Neuron (in vitro differentiated cells): ENCODE results near the gene TMEM92.

Source experiments
- H2AFZ ChIP-seq: one replicate; pipeline ENCODE4 v1.6.1; 2013; ENCODE audit warnings: low read depth, mild to moderate bottlenecking, inconsistent platforms, low read length, moderate library complexity
- H3K27me3 ChIP-seq: one replicate; pipeline ENCODE4 v1.6.1; 2013; ENCODE audit warnings: low read length; ENCODE audit not compliant: insufficient read depth
- H3K36me3 ChIP-seq: one replicate; pipeline ENCODE4 v1.6.1; 2013; ENCODE audit warnings: low read length; ENCODE audit not compliant: insufficient read depth
- H3K4me1 ChIP-seq: one replicate; pipeline ENCODE4 v1.6.1; 2013; ENCODE audit warnings: low read length; ENCODE audit not compliant: insufficient read depth
- H3K4me3 ChIP-seq: 2 replicates; pipeline ENCODE4 v1.5.1; 2013; ENCODE audit warnings: mild to moderate bottlenecking, low read length, moderate library complexity
- H3K9me3 ChIP-seq: one replicate; pipeline ENCODE4 v1.6.1; 2013; ENCODE audit warnings: low read length

Gene TMEM92

GRCh38 chr17:50274897-50275221 lies 593 bp downstream of the TMEM92 start:
- no peak overlapping the region for H2AFZ ChIP-seq
- peaks cover 13% of the 10 kb centered on the region for H3K4me1 ChIP-seq
- no peak overlapping the region for H3K4me3 ChIP-seq
- no peaks in the 10 kb centered on the region for H3K9me3 ChIP-seq
- peaks cover 57% of the 10 kb centered on the region for H3K27me3 ChIP-seq
- H3K36me3 ChIP-seq = no peaks in the 10 kb centered on the region

GRCh38 chr17:50275279-50275678 lies 1.0 kb downstream of the TMEM92 start:
- no peaks in the 10 kb centered on the region for H3K36me3 ChIP-seq
- H3K9me3 ChIP-seq = no peaks in the 10 kb centered on the region
- no peak overlapping the region for H2AFZ ChIP-seq
- H3K4me1 ChIP-seq = peaks cover 11% of the 10 kb centered on the region
- peaks cover 57% of the 10 kb centered on the region for H3K27me3 ChIP-seq
- H3K4me3 ChIP-seq = no peak overlapping the region

- H3K27me3 ChIP-seq = peaks cover 57% of the 10 kb centered on the region
- peaks cover 4% of the 10 kb centered on the region for H3K4me1 ChIP-seq
- H3K4me3 ChIP-seq = no peak overlapping the region
- H3K36me3 ChIP-seq = no peaks in the 10 kb centered on the region
- H3K9me3 ChIP-seq = no peaks in the 10 kb centered on the region
- H2AFZ ChIP-seq = no peak overlapping the region
Measured at GRCh38 chr17:50276588-50277356, 2.5 kb downstream of the TMEM92 start.

GRCh38 chr17:50277357-50277754 lies 3.1 kb downstream of the TMEM92 start:
- no peaks in the 10 kb centered on the region for H3K9me3 ChIP-seq
- H3K4me1 ChIP-seq = peaks cover 4% of the 10 kb centered on the region
- H3K36me3 ChIP-seq = no peaks in the 10 kb centered on the region
- peaks cover 52% of the 10 kb centered on the region for H3K27me3 ChIP-seq
- H2AFZ ChIP-seq = no peak overlapping the region
- H3K4me3 ChIP-seq = no peak overlapping the region

GRCh38 chr17:50278526-50279180 lies 4.4 kb downstream of the TMEM92 start:
- H3K27me3 ChIP-seq = peaks cover 46% of the 10 kb centered on the region
- no peaks in the 10 kb centered on the region for H3K4me1 ChIP-seq
- H3K4me3 ChIP-seq = no peak overlapping the region
- no peak overlapping the region for H2AFZ ChIP-seq
- H3K9me3 ChIP-seq = no peaks in the 10 kb centered on the region
- H3K36me3 ChIP-seq = no peaks in the 10 kb centered on the region

- Histone ChIP-seq H2AFZ (no peak overlapping the region), H3K36me3 (no peaks in the 10 kb centered on the region), H3K27me3 (peaks cover 42% of the 10 kb centered on the region), H3K4me1 (no peaks in the 10 kb centered on the region), H3K4me3 (no peak overlapping the region), H3K9me3 (no peaks in the 10 kb centered on the region)
Measured at GRCh38 chr17:50279181-50279526, 4.9 kb downstream of the TMEM92 start.

GRCh38 chr17:50279639-50280038 lies 5.4 kb downstream of the TMEM92 start:
- Histone ChIP-seq H3K36me3 (no peaks in the 10 kb centered on the region), H3K4me1 (no peaks in the 10 kb centered on the region)

GRCh38 chr17:50280068-50280467 lies 5.8 kb downstream of the TMEM92 start:
- Histone ChIP-seq H2AFZ (no peak overlapping the region), H3K9me3 (no peaks in the 10 kb centered on the region), H3K4me3 (no peak overlapping the region), H3K4me1 (no peaks in the 10 kb centered on the region), H3K36me3 (no peaks in the 10 kb centered on the region), H3K27me3 (peaks cover 33% of the 10 kb centered on the region)

More at GRCh38 chr17:50279639-50280038, 5.4 kb downstream of the TMEM92 start:
- no peaks in the 10 kb centered on the region for H3K9me3 ChIP-seq
- peaks cover 37% of the 10 kb centered on the region for H3K27me3 ChIP-seq
- no peak overlapping the region for H2AFZ ChIP-seq
- H3K4me3 ChIP-seq = no peak overlapping the region

GRCh38 chr17:50280801-50281441 lies 6.7 kb downstream of the TMEM92 start:
- Histone ChIP-seq H2AFZ (no peak overlapping the region), H3K4me3 (no peak overlapping the region), H3K36me3 (no peaks in the 10 kb centered on the region), H3K9me3 (no peaks in the 10 kb centered on the region), H3K4me1 (no peaks in the 10 kb centered on the region), H3K27me3 (peaks cover 27% of the 10 kb centered on the region)

- peaks cover 18% of the 10 kb centered on the region for H3K27me3 ChIP-seq
- H3K9me3 ChIP-seq = no peaks in the 10 kb centered on the region
- no peak overlapping the region for H3K4me3 ChIP-seq
- H2AFZ ChIP-seq = no peak overlapping the region
- H3K4me1 ChIP-seq = no peaks in the 10 kb centered on the region
- no peaks in the 10 kb centered on the region for H3K36me3 ChIP-seq
Measured at GRCh38 chr17:50281739-50282401, 7.6 kb downstream of the TMEM92 start.

GRCh38 chr17:50283246-50283645 lies 9.0 kb downstream of the TMEM92 start:
- Histone ChIP-seq H3K36me3 (no peaks in the 10 kb centered on the region), H3K4me3 (no peak overlapping the region)

GRCh38 chr17:50283714-50284113 lies 9.4 kb downstream of the TMEM92 start:
- Histone ChIP-seq H3K4me3 (no peak overlapping the region), H2AFZ (no peak overlapping the region)

More at GRCh38 chr17:50283246-50283645, 9.0 kb downstream of the TMEM92 start:
- Histone ChIP-seq H3K27me3 (peaks cover 5% of the 10 kb centered on the region), H3K4me1 (no peaks in the 10 kb centered on the region), H2AFZ (no peak overlapping the region), H3K9me3 (no peaks in the 10 kb centered on the region)

GRCh38 chr17:50285941-50286340 lies 11.7 kb downstream of the TMEM92 start:
- H3K9me3 ChIP-seq = no peaks in the 10 kb centered on the region
- H3K4me3 ChIP-seq = no peak overlapping the region
- peaks cover 4% of the 10 kb centered on the region for H3K27me3 ChIP-seq
- no peaks in the 10 kb centered on the region for H3K36me3 ChIP-seq
- no peak overlapping the region for H2AFZ ChIP-seq
- no peaks in the 10 kb centered on the region for H3K4me1 ChIP-seq

More at GRCh38 chr17:50283714-50284113, 9.4 kb downstream of the TMEM92 start:
- Histone ChIP-seq H3K9me3 (no peaks in the 10 kb centered on the region), H3K4me1 (no peaks in the 10 kb centered on the region), H3K36me3 (no peaks in the 10 kb centered on the region), H3K27me3 (peaks cover 2% of the 10 kb centered on the region)
